ENCODE measurements around the gene A2ML1. TPM values are rescaled to one million over a fixed set of nuclear protein-coding genes. Genes with fewer than 3 reads are reported as not detected.

Gene A2ML1
- total RNA-seq, 4 donors from 2014 or later, result 5.7 to 9.8 (median 7.1) TPM

DNA sequence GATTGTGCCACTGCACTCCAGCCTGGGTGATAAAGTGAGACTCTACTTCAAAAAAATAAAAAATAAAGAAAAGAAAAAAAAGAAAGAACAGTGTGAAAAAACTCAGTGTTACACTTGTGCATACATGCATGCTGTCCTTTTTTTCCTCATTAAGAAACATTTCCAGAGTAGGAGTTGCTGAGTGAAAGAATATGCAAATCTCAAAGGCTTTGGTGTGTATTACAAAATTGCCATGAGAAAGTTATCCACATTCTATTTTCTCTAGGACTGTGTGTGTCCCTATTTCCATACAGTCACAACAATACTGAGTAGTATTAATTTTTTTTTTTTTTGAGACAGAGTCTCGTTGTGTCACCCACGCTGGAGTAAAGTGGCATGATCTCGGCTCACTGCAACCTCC is 830 bp upstream of the A2ML1 start:
- Histone ChIP-seq H3K4me3 (no peak overlapping the region), H3K9me3 (peaks cover 0 to 5% (median 0%) of the 10 kb centered on the region in 4 donors), H3K27ac (peak overlapping the region in 1 of 4 donors; percentile 33), H3K36me3 (no peaks in the 10 kb centered on the region), H3K27me3 (no peaks in the 10 kb centered on the region), H3K4me1 (peaks cover 0 to 3% (median 0%) of the 10 kb centered on the region in 4 donors)
- no peak for TF ChIP-seq EP300 (IDR thresholded peaks at IDR 0.05)
- DNase-seq (ENCODE audit: low spot score in 2 of 2), result no peak
- WGBS, 2 donors, result 49 to 62% methylated on average over 3 of the region's 3 CpGs

DNA sequence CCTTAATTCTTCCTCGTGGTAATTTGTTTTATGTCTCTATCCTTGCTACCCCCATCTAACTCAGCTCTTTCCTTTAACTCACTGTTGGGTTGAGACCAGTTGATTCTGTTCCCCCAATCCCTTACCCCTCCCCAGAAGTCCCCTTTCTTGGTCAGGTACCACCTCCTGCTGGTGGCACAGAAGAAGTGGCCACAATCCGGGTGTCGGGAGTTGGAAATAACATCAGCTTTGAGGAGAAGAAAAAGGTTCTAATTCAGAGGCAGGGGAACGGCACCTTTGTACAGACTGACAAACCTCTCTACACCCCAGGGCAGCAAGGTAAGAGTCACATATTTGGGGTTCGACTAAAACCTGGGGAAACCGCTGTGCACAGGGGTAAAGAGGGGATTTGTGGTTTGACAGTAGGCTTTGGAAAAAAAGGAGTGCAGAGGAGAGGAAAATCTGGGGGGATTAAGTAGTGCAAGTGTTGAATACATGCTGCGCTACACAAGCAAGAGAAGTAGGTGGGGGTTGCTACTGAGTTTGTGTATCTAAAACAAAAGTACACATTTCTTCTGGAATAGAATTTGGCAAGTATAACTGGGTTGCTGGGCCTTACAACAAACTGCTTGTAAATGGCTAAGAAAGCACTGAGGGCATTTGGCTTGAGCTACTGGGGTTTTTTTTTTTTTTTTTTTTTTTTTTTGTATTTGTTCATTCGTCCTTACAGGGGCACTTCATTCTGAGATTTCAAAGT is 1.3 kb downstream of the A2ML1 start:
- Histone ChIP-seq H3K4me1 (peaks cover 0 to 3% (median 0%) of the 10 kb centered on the region in 4 donors), H3K36me3 (no peaks in the 10 kb centered on the region), H3K4me3 (no peak overlapping the region), H3K27me3 (no peaks in the 10 kb centered on the region), H3K9me3 (peaks cover 0 to 5% (median 0%) of the 10 kb centered on the region in 4 donors), H3K27ac (peak overlapping the region in 2 of 4 donors; percentile 40 to 74)
- DNase-seq (ENCODE audit: low spot score in 2 of 2), result peak in 1 of 2 donors; percentile 9
- WGBS, 2 donors, result 29 to 30% methylated on average over 8 of the region's 8 CpGs
- TF ChIP-seq POLR2A (IDR thresholded peaks at IDR 0.05), result no peak
- TF ChIP-seq, protein P1, sequence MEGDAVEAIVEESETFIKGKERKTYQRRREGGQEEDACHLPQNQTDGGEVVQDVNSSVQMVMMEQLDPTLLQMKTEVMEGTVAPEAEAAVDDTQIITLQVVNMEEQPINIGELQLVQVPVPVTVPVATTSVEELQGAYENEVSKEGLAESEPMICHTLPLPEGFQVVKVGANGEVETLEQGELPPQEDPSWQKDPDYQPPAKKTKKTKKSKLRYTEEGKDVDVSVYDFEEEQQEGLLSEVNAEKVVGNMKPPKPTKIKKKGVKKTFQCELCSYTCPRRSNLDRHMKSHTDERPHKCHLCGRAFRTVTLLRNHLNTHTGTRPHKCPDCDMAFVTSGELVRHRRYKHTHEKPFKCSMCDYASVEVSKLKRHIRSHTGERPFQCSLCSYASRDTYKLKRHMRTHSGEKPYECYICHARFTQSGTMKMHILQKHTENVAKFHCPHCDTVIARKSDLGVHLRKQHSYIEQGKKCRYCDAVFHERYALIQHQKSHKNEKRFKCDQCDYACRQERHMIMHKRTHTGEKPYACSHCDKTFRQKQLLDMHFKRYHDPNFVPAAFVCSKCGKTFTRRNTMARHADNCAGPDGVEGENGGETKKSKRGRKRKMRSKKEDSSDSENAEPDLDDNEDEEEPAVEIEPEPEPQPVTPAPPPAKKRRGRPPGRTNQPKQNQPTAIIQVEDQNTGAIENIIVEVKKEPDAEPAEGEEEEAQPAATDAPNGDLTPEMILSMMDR (IDR thresholded peaks at IDR 0.05), result peak; percentile 33 to 78 (median 56)
- no peak for TF ChIP-seq EP300 (IDR thresholded peaks at IDR 0.05)

DNA sequence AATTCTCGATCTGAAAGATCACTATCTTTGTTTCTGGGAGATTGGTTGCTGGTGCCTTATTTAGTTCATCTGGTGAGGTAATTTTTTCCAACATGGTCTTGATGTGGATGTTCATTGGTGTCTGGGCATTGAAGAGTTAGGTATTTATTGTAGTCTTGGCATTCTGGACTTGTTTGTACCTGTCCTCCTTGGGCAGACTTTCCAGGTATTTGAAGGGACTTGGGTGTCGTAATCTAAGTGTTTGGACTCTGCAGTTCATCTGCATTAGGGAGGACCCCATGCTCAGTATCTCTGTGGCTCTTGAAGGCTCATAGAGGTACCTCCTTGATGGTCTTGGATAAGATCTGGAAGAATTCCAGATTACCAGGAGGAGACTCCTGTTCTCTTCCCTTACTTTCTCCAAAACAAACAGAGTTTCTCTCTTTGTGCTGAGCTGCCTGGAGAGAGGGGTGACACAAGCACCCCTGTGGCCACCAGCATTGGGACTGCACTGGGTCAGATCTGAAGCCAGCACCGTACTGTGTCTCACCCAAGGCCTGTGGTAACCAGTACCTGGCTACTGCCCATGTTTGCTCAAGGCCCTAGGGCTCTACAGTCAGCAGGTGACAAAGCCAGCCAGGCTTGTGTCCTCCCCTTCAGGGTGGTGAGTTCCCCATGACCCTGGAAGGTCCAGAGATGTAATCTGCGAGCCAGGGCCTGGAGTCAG is 5.3 kb downstream of the A2ML1 start:
- TF ChIP-seq EP300 (IDR thresholded peaks at IDR 0.05), result no peak
- TF ChIP-seq POLR2A (IDR thresholded peaks at IDR 0.05), result no peak
- TF ChIP-seq, protein P1 (IDR thresholded peaks at IDR 0.05), result no peak

GRCh38 chr12:8828257-8829124 is 6.1 kb downstream of the A2ML1 start:
- Histone ChIP-seq H3K27ac (peak overlapping the region in 1 of 4 donors; percentile 21), H3K36me3 (no peaks in the 10 kb centered on the region), H3K4me1 (peaks cover 0 to 3% (median 0%) of the 10 kb centered on the region in 4 donors), H3K9me3 (peaks cover 0 to 5% (median 0%) of the 10 kb centered on the region in 4 donors), H3K4me3 (no peak overlapping the region), H3K27me3 (no peaks in the 10 kb centered on the region)
- 56 to 74% methylated on average over 9 of the region's 9 CpGs for WGBS, 2 donors
- TF ChIP-seq, protein P1 (IDR thresholded peaks at IDR 0.05), result no peak
- TF ChIP-seq POLR2A (IDR thresholded peaks at IDR 0.05) (no peak), EP300 (IDR thresholded peaks at IDR 0.05) (no peak)
- DNase-seq (ENCODE audit: low spot score in 2 of 2), result no peak

More for the DNA sequence above, 5.3 kb downstream of the A2ML1 start:
- Histone ChIP-seq H3K27ac (no peak overlapping the region), H3K27me3 (no peaks in the 10 kb centered on the region), H3K4me1 (peaks cover 0 to 3% (median 0%) of the 10 kb centered on the region in 4 donors), H3K9me3 (peaks cover 0 to 5% (median 0%) of the 10 kb centered on the region in 4 donors), H3K4me3 (no peak overlapping the region), H3K36me3 (no peaks in the 10 kb centered on the region)
- 92 to 93% methylated on average over 4 of the region's 4 CpGs for WGBS, 2 donors
- no peak for DNase-seq (ENCODE audit: low spot score in 2 of 2)

GRCh38 chr12:8829125-8829518 is 6.7 kb downstream of the A2ML1 start:
- TF ChIP-seq POLR2A (IDR thresholded peaks at IDR 0.05) (no peak), EP300 (IDR thresholded peaks at IDR 0.05) (no peak)
- TF ChIP-seq, protein P1 (IDR thresholded peaks at IDR 0.05), result no peak
- H3K4me1 ChIP-seq, result no peaks in the 10 kb centered on the region
- no peak for DNase-seq (ENCODE audit: low spot score in 2 of 2)
- peak overlapping the region in 1 of 4 donors; percentile 21 for H3K27ac ChIP-seq
- H3K36me3 ChIP-seq, result no peaks in the 10 kb centered on the region
- no peak overlapping the region for H3K4me3 ChIP-seq
- H3K9me3 ChIP-seq, result peaks cover 0 to 5% (median 0%) of the 10 kb centered on the region in 4 donors
- WGBS, 2 donors, result 67 to 75% methylated on average over 5 of the region's 5 CpGs
- no peaks in the 10 kb centered on the region for H3K27me3 ChIP-seq

Data from tibial nerve (tissue), 4 donors.